ENCODE data around the gene PRSS1.
"Not testable (repeated sequence)": the region's sequence is repeated elsewhere in the genome, so short reads cannot be mapped to it uniquely, and the experiment has no call there.

PRSS1 gene

DNA sequence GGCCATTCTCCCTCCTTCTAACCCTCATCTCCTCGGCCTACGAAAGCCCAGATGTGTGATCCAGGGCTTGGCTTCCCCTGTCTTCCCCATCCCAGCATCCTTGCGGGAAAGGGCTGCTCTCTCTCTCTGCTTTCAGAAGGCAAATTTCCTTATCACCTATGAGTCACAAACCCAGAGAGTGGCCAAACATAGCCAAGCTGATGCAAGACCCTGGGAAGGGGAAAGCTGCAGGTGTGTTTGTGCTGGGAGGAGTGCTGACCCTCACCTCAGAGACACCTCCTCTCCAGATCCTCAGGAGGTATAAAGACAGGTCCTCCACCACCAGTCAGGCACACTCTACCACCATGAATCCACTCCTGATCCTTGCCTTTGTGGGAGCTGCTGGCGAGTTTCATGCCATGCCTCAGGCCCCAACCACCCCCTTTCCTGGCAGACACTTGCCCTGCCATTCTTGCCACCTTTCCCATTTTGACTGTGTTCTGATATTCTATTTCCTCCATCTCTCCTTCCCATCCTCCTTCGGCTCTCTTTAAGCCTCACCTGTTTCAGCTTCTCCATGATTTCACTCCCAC lies 10.9 kb downstream of the PRSS1 start:
- peaks cover 0 to 2% (median 0%) of the 10 kb centered on the region in 4 experiments for H3K4me1 ChIP-seq (ENCODE audit: control extremely low read depth in 1 of 4, control insufficient read depth in 4 of 4, insufficient read depth in 4 of 4, low read length in 3 of 4)
- H3K9me3 ChIP-seq (ENCODE audit: control extremely low read depth in 1 of 5, control insufficient read depth in 4 of 5, insufficient read depth in 2 of 5, low read depth in 1 of 5, low read length in 4 of 5): no peaks in the 10 kb centered on the region
- H3K27ac ChIP-seq (ENCODE audit: insufficient read depth in 1 of 2, low read depth in 1 of 2, low read length in 2 of 2, poor library complexity in 1 of 2, severe bottlenecking in 2 of 2): no peak overlapping the region
- POLR2A ChIA-PET: no interaction called here
- WGBS (ENCODE audit: insufficient coverage): 73% methylated on average over 3 of the region's 5 CpGs
- no peaks in the 10 kb centered on the region for H3K27me3 ChIP-seq (replicated peaks in 2 of 5; ENCODE audit: control insufficient read depth in 4 of 5, insufficient read depth in 5 of 5, low read length in 4 of 5)
- CTCF ChIA-PET: interaction anchor here (1.2 to 1.6 kb wide), 2 partner anchors 10 to 20 kb away, joined by 3 to 4 read pairs; partner anchors contain the start of gene PRSS1
- no peak for DNase-seq
- H3K36me3 ChIP-seq (ENCODE audit: control insufficient read depth in 4 of 4, insufficient read depth in 4 of 4, low read length in 3 of 4): no peaks in the 10 kb centered on the region
- no peak overlapping the region for H3K4me3 ChIP-seq (ENCODE audit: control insufficient read depth in 1 of 7, extremely low read depth in 1 of 7, insufficient read depth in 4 of 7, low read depth in 2 of 7, low read length in 6 of 7)

DNA sequence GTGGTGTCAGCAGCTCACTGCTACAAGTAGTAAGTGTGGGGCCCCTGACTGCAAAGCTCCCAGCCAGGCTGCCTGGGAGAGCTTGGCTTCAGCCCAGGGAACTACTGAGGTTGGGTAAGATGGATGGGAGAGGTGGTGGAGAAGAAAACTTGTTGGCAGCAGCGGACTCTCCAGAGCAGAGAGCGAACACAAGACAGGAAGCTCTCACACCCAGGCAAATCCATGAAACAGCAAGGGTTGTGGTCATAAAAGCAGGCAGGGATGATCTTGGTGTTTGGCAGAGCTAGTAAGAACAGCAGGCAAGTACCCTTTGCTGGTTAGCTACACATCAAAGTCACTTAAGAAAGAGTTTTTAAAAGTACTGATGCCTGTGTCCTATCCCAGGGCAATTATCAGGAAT lies 12.3 kb downstream of the PRSS1 start:
- H3K27ac ChIP-seq (ENCODE audit: insufficient read depth in 1 of 2, low read depth in 1 of 2, low read length in 2 of 2, poor library complexity in 1 of 2, severe bottlenecking in 2 of 2); H3K4me1 ChIP-seq (ENCODE audit: control extremely low read depth in 1 of 4, control insufficient read depth in 4 of 4, insufficient read depth in 4 of 4, low read length in 3 of 4); H3K9me3 ChIP-seq (ENCODE audit: control extremely low read depth in 1 of 5, control insufficient read depth in 4 of 5, insufficient read depth in 2 of 5, low read depth in 1 of 5, low read length in 4 of 5); POLR2A ChIA-PET; H3K4me3 ChIP-seq (ENCODE audit: control insufficient read depth in 1 of 7, extremely low read depth in 1 of 7, insufficient read depth in 4 of 7, low read depth in 2 of 7, low read length in 6 of 7); H3K27me3 ChIP-seq (replicated peaks in 2 of 5; ENCODE audit: control insufficient read depth in 4 of 5, insufficient read depth in 5 of 5, low read length in 4 of 5); H3K36me3 ChIP-seq (ENCODE audit: control insufficient read depth in 4 of 4, insufficient read depth in 4 of 4, low read length in 3 of 4): not testable (repeated sequence)
- WGBS (ENCODE audit: insufficient coverage): 95% methylated on average over 2 of the region's 2 CpGs
- CTCF ChIA-PET: interaction anchor here (1.2 to 2.0 kb wide), 2 partner anchors 48 to 132 kb away, joined by 3 to 5 read pairs; no protein-coding TSS in a partner anchor
- peak in 1 of 3 donors; percentile 31 for DNase-seq

DNA sequence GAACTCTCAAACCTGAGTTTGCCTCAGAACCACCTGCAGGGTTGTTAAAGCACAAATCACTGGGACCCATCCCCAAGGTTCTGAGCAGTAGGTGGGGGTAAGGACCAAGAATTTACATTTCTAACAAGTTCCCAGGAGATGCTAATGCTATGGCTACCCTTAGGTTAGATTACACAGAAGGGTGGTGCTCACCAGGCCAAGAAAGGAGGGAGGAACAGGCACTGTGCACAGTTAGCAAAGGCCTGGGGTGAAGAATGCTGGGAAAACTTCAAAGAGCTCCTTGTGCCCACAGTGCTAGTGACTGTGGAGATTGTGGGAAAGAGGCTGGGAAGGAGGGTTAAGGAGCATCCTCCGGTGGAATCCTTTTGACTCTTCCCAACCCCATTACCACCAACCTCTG lies 12.8 kb downstream of the PRSS1 start:
- H3K9me3 ChIP-seq (ENCODE audit: control extremely low read depth in 1 of 5, control insufficient read depth in 4 of 5, insufficient read depth in 2 of 5, low read depth in 1 of 5, low read length in 4 of 5): no peaks in the 10 kb centered on the region

DNA sequence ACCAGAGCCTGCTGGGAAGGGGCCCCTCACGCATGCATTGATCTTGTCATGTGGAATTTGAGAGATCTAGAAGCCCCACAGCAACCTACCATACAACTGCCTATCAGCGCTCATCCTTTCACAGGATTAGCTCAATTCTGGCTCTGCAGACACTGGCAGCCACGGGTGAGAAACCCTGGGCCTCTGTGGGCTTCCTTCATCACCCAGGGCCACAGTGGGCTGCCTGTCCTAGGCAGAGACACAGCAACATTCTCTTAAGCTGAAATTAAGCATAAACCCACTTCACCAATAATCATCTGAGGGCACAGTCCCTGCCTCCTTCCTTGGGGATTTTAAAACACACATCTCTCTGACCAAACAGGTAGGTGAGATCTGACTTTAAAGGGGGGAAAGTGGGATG lies 18.2 kb downstream of the PRSS1 start:
- H3K9me3 ChIP-seq (ENCODE audit: control extremely low read depth in 1 of 5, control insufficient read depth in 4 of 5, insufficient read depth in 2 of 5, low read depth in 1 of 5, low read length in 4 of 5): no peaks in the 10 kb centered on the region
- POLR2A ChIA-PET: no interaction called here

More for the DNA sequence above, 12.8 kb downstream of the PRSS1 start:
- Histone ChIP-seq H3K4me1 (ENCODE audit: control extremely low read depth in 1 of 4, control insufficient read depth in 4 of 4, insufficient read depth in 4 of 4, low read length in 3 of 4) (peaks cover 0 to 2% (median 0%) of the 10 kb centered on the region in 4 experiments), H3K27ac (ENCODE audit: insufficient read depth in 1 of 2, low read depth in 1 of 2, low read length in 2 of 2, poor library complexity in 1 of 2, severe bottlenecking in 2 of 2) (no peak overlapping the region), H3K27me3 (replicated peaks in 2 of 5; ENCODE audit: control insufficient read depth in 4 of 5, insufficient read depth in 5 of 5, low read length in 4 of 5) (no peaks in the 10 kb centered on the region), H3K4me3 (ENCODE audit: control insufficient read depth in 1 of 7, extremely low read depth in 1 of 7, insufficient read depth in 4 of 7, low read depth in 2 of 7, low read length in 6 of 7) (no peak overlapping the region), H3K36me3 (ENCODE audit: control insufficient read depth in 4 of 4, insufficient read depth in 4 of 4, low read length in 3 of 4) (no peaks in the 10 kb centered on the region)
- CTCF ChIA-PET: interaction anchor here (1.1 to 2.0 kb wide), 3 partner anchors 47 to 132 kb away, joined by 3 to 5 read pairs (median 3); no protein-coding TSS in a partner anchor
- no CpG with 5 or more reads among the region's 1 CpG for WGBS (ENCODE audit: insufficient coverage)
- no peak for DNase-seq
- POLR2A ChIA-PET: no interaction called here

DNA sequence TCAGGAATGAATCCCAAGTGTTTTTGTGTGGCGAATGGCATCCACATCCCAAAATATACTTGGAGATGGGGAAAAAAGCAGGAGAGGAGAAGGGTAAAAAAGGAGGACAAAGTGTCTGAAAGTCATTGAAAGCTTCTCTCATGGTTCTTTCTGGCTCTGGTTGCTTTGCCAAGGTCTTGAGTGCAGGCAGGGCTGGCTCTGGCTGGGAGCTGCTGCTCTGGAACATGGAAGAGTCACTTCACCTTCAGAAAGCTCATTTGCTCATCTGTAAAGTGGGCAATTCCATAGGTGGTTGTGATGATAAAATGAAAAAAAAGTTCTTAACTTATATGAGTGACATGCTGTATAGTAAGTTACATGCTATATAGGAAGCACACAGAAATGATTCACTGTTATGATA lies 18.6 kb downstream of the PRSS1 start:
- H3K36me3 ChIP-seq (ENCODE audit: control insufficient read depth in 4 of 4, insufficient read depth in 4 of 4, low read length in 3 of 4): no peaks in the 10 kb centered on the region
- WGBS (ENCODE audit: insufficient coverage): 100% methylated on average over 1 of the region's 1 CpG
- DNase-seq: no peak
- no peak overlapping the region for H3K27ac ChIP-seq (ENCODE audit: insufficient read depth in 1 of 2, low read depth in 1 of 2, low read length in 2 of 2, poor library complexity in 1 of 2, severe bottlenecking in 2 of 2)
- H3K4me3 ChIP-seq (ENCODE audit: control insufficient read depth in 1 of 7, extremely low read depth in 1 of 7, insufficient read depth in 4 of 7, low read depth in 2 of 7, low read length in 6 of 7): no peak overlapping the region
- no peaks in the 10 kb centered on the region for H3K27me3 ChIP-seq (replicated peaks in 2 of 5; ENCODE audit: control insufficient read depth in 4 of 5, insufficient read depth in 5 of 5, low read length in 4 of 5)
- no peaks in the 10 kb centered on the region for H3K9me3 ChIP-seq (ENCODE audit: control extremely low read depth in 1 of 5, control insufficient read depth in 4 of 5, insufficient read depth in 2 of 5, low read depth in 1 of 5, low read length in 4 of 5)
- peaks cover 0 to 28% (median 16%) of the 10 kb centered on the region in 4 experiments for H3K4me1 ChIP-seq (ENCODE audit: control extremely low read depth in 1 of 4, control insufficient read depth in 4 of 4, insufficient read depth in 4 of 4, low read length in 3 of 4)
- CTCF ChIA-PET: interaction anchor here (0.8 to 1.3 kb wide), 4 partner anchors 11 to 111 kb away, joined by 3 to 4 read pairs (median 4); no protein-coding TSS in a partner anchor
- POLR2A ChIA-PET: no interaction called here

More for the DNA sequence above, 18.2 kb downstream of the PRSS1 start:
- CTCF ChIA-PET: interaction anchor here (1.0 to 1.5 kb wide), 4 partner anchors 11 to 55 kb away, joined by 3 to 4 read pairs (median 4); partner anchors contain the start of gene PRSS1
- H3K36me3 ChIP-seq (ENCODE audit: control insufficient read depth in 4 of 4, insufficient read depth in 4 of 4, low read length in 3 of 4): no peaks in the 10 kb centered on the region
- H3K27ac ChIP-seq (ENCODE audit: insufficient read depth in 1 of 2, low read depth in 1 of 2, low read length in 2 of 2, poor library complexity in 1 of 2, severe bottlenecking in 2 of 2): no peak overlapping the region
- peaks cover 0 to 28% (median 16%) of the 10 kb centered on the region in 4 experiments for H3K4me1 ChIP-seq (ENCODE audit: control extremely low read depth in 1 of 4, control insufficient read depth in 4 of 4, insufficient read depth in 4 of 4, low read length in 3 of 4)
- H3K27me3 ChIP-seq (replicated peaks in 2 of 5; ENCODE audit: control insufficient read depth in 4 of 5, insufficient read depth in 5 of 5, low read length in 4 of 5): no peaks in the 10 kb centered on the region
- DNase-seq: no peak
- WGBS (ENCODE audit: insufficient coverage): 60% methylated on average over 1 of the region's 3 CpGs
- H3K4me3 ChIP-seq (ENCODE audit: control insufficient read depth in 1 of 7, extremely low read depth in 1 of 7, insufficient read depth in 4 of 7, low read depth in 2 of 7, low read length in 6 of 7): no peak overlapping the region

DNA sequence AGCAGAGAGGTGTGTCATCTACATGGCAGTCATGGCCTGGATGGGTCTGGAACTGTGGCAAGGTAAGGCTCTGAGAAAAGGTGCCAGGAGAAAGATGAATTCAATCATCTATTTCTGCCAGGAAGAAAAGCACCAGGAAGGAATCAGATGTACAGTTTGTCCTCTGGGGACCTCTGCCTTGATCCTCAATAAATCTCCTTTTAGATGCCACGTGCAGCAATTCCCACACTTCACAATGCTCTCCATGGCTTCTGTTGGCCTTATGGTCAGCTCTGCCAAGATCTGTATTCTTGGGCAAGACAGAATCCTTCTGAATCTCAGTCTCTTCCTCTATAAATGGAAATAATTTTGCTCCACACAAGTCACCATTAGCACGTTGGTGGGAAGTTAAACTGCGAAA lies 19.6 kb downstream of the PRSS1 start:
- H3K36me3 ChIP-seq (ENCODE audit: control insufficient read depth in 4 of 4, insufficient read depth in 4 of 4, low read length in 3 of 4); H3K4me3 ChIP-seq (ENCODE audit: control insufficient read depth in 1 of 7, extremely low read depth in 1 of 7, insufficient read depth in 4 of 7, low read depth in 2 of 7, low read length in 6 of 7); POLR2A ChIA-PET; H3K27ac ChIP-seq (ENCODE audit: insufficient read depth in 1 of 2, low read depth in 1 of 2, low read length in 2 of 2, poor library complexity in 1 of 2, severe bottlenecking in 2 of 2); H3K9me3 ChIP-seq (ENCODE audit: control extremely low read depth in 1 of 5, control insufficient read depth in 4 of 5, insufficient read depth in 2 of 5, low read depth in 1 of 5, low read length in 4 of 5); DNase-seq; H3K27me3 ChIP-seq (replicated peaks in 2 of 5; ENCODE audit: control insufficient read depth in 4 of 5, insufficient read depth in 5 of 5, low read length in 4 of 5): not testable (repeated sequence)
- CTCF ChIA-PET: interaction anchor here (0.8 to 1.3 kb wide), 3 partner anchors 14 to 112 kb away, joined by 3 to 6 read pairs (median 4); no protein-coding TSS in a partner anchor
- WGBS (ENCODE audit: insufficient coverage): 100% methylated on average over 2 of the region's 3 CpGs
- peaks cover 0 to 28% (median 16%) of the 10 kb centered on the region in 4 experiments for H3K4me1 ChIP-seq (ENCODE audit: control extremely low read depth in 1 of 4, control insufficient read depth in 4 of 4, insufficient read depth in 4 of 4, low read length in 3 of 4)

DNA sequence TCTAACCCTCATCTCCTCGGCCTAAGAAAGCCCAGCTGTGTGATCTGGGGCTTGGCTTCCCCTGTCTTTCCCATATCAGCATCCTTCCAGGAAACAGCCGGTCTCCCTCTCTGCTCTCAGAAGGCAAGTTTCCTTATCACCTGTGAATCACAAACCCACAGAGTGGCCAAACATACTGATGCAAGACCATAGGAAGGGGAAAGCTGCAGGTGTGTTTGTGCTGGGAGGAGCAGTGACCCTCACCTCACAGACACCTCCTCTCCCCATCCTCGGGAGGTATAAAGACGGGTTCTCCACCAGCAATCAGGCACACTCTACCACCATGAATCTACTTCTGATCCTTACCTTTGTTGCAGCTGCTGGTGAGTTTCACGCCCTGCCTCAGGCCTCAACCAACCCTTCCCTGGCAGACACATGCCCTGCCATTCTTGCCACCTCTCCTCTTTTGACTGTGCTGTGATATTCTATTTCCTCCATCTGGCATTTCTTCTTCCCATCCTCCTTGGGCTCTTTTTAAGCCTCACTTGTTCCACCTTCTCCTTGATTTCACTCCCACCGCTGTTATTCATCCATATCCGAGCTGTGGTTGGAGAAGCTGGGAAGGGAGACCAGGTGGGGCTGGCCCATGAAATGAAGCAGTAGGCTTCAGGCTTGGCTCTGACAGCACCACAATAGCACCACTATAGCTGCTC lies 21.5 kb downstream of the PRSS1 start, which contains the start of gene PRSS2:
TSS of gene PRSS2 (plus strand) at position 310 of the 692 bp plus-strand sequence. CDS start at position 323, 13 bp downstream.
- Histone ChIP-seq H3K4me3 (ENCODE audit: control insufficient read depth in 1 of 7, extremely low read depth in 1 of 7, insufficient read depth in 4 of 7, low read depth in 2 of 7, low read length in 6 of 7) (no peak within 1 kb of the TSS), H3K4me1 (ENCODE audit: control extremely low read depth in 1 of 4, control insufficient read depth in 4 of 4, insufficient read depth in 4 of 4, low read length in 3 of 4) (peaks cover 0 to 28% (median 16%) of the 10 kb centered on the region in 4 experiments), H3K36me3 (ENCODE audit: control insufficient read depth in 4 of 4, insufficient read depth in 4 of 4, low read length in 3 of 4) (no peaks in the 10 kb centered on the region), H3K27ac (ENCODE audit: insufficient read depth in 1 of 2, low read depth in 1 of 2, low read length in 2 of 2, poor library complexity in 1 of 2, severe bottlenecking in 2 of 2) (no peak within 1 kb of the TSS), H3K9me3 (ENCODE audit: control extremely low read depth in 1 of 5, control insufficient read depth in 4 of 5, insufficient read depth in 2 of 5, low read depth in 1 of 5, low read length in 4 of 5) (no peaks in the 10 kb centered on the region), H3K27me3 (replicated peaks in 2 of 5; ENCODE audit: control insufficient read depth in 4 of 5, insufficient read depth in 5 of 5, low read length in 4 of 5) (no peaks in the 10 kb centered on the region)
- ChIA-PET POLR2A (interaction anchor here (0.6 kb wide), 1 partner anchor 53 kb away, joined by 6 read pairs; no protein-coding TSS in a partner anchor), CTCF (interaction anchor here (0.8 to 6.7 kb wide), 7 partner anchors 12 to 126 kb away, joined by 3 to 44 read pairs (median 3); no protein-coding TSS in a partner anchor)
- 74% methylated on average over 4 of the region's 7 CpGs for WGBS (ENCODE audit: insufficient coverage)
- peak in 2 of 3 donors; percentile 68 to 75 for DNase-seq
